Measurements from ENCODE around the gene ADAMTS19. TPM values are rescaled to one million over a fixed set of nuclear protein-coding genes. Genes with fewer than 3 reads are reported as not detected.

ADAMTS19 gene
- total RNA-seq, 1 donor from 2014 or later, result 0.95 TPM

DNA sequence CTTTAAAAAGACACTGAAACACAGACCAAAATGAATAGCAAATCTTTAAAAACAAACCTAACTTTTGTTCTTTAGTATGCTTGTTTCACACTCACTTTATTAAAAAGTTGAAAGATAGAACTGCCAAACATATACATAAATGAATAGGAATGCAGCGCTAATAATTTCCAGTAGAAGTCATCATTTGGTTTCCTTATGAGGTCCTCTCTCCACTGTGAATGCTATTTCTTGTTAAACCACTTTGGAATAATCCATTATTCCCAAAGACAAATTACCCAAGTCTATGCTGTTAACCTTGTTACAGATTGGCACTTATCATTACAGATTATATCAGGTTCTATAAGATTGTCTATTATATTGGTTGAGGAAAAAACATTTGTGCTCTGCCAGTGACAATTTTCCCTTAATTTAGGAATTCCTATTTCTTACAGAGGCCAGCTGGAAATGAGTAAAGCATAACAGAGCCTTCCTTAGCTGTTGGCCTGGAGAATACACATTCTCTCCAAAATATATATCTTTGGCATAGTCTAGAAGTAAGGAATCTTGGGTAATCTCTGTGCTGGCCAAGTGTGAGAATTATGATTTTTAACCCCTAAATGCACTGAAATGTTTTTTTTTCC is 258.5 kb downstream of the ADAMTS19 start:
- intact Hi-C loops (cut with DNase I), result no loop called here
- DNase-seq (ENCODE audit: missing footprints) (no peak), ATAC-seq (no peak)

DNA sequence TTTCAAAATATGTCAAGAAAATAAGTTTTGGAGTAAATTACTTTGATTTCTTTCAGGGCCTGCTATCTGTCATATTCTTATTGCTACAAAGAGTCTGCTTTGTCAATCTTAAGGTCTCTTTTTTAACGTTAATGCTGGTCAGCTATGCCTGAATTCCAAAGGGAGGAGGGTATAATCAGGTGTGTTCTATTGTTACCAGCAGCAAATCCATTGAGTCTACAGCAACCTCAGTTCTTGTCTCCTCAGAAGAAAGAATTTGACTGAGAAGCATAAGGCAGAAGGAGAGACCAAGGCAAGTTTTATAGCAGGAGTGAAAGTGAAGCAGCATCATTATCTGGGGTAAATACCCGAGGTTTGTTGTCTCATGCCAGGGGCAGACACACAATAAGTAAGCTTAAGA is 264.1 kb downstream of the ADAMTS19 start:
- intact Hi-C loops (cut with DNase I), result no loop called here
- no peak for ATAC-seq
- no peak for DNase-seq (ENCODE audit: missing footprints)

DNA sequence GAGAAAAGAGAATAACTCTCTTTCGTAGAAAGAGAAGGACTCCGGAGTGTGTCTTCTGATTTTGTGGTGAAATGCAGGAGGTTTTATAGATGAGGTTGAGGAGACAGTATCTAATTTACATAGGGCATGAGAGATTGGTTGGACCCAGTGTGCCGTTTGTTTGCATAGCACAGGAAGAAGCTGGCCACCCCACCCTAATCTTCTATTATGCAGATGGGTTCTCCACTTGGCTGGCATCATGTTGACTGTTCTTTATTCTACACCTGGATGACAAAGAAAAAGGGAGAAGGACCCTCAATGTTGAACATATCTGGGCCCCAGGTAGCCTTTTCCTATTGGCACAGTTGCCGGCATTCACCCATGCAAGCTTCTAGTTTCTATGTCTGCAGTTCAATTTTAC is 264.5 kb downstream of the ADAMTS19 start:
- ATAC-seq (no peak), DNase-seq (ENCODE audit: missing footprints) (no peak)
- intact Hi-C loops (cut with DNase I), result no loop called here

DNA sequence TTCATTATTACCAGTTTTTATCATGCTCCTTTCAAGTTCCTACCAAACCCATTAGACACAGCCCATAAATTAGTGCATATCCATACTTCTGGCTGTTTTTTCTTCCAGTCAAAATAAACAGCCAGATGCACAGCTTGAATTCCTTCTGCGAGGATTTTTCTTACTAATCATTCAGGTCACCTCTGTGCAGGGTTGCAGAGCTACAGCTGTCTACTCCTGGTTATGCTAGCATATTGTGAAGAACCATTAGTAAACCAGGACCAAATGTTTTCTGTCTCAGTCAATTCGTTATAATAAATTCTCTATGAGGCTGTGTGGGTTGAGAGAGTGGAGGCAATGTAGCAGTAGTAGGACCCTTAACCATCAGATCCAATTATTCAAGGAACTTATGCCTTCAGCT is 279.7 kb downstream of the ADAMTS19 start:
- ATAC-seq (no peak), DNase-seq (ENCODE audit: missing footprints) (no peak)
- intact Hi-C loops (cut with DNase I), result no loop called here

DNA sequence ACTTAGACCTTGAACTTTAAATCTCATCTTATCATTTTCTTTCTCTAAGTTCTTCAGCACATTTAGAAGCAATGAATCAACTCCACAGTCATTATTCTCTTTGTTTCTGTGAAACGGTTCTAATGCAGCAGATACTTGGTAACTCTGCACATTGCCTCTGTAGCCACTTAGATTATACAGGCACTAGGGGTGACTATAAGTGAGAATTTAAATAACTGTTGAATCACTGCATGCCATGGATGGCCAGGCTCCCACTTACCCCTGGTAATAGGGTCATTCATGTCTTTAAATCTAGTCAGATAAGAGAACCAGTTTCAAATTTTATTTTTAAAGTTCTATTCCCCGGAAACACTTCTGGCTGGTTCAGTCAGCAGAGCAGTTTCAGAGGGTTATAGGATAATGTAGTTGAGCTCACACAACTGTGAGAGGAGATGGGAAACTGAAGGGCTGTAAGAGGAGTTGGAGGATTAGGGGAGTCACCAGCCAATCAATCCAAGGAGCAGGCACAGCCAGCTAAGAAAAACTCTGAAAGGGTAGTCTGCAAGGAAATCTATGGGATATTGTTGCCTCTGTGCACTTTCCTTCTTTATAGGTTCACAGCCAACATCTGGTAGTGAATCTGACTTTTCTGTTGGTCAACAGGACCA is 283.6 kb downstream of the ADAMTS19 start:
- intact Hi-C loops (cut with DNase I), result no loop called here
- no peak for ATAC-seq
- no peak for DNase-seq (ENCODE audit: missing footprints)

DNA sequence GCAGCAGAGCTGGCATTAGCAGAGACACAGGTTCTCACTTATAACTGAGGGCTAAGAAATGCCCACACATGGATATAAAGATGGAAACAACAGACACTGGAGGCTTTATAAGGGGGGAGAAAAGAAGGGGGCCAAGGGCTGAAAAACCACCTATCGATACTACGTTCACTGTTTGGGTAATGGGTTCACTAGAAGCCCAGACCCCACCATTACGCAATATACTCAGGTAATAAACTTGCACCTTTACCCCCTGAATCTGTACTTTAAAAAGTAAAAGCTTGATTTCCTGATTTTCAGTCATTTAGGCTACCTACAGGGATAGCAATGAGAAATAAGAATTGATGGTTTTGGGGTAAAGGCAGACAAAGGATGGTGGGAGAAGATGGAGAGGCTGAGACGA is 285.9 kb downstream of the ADAMTS19 start:
- ATAC-seq (no peak), DNase-seq (ENCODE audit: missing footprints) (no peak)
- intact Hi-C loops (cut with DNase I), result no loop called here

DNA sequence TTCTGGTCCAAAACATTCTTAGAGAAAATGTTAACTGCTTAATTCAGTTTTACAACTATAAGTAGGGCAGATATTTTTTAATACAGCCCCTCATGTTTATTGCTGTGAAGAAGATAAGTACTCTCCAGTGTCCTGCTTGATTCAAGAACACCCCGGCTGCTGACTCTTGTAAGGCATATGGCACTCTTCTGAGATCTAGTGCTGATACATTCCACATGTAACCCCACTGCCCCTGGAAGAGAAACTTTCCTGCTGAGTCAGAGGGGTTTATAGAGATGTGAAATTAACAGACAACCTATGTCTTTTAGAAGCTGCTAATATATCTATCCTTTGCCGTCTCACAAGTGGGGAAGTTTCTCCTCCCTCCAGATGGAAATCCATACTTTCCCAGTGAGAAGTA is 286.8 kb downstream of the ADAMTS19 start:
- ATAC-seq, result no peak
- intact Hi-C loops (cut with DNase I), result no loop called here
- no peak for DNase-seq (ENCODE audit: missing footprints)

DNA sequence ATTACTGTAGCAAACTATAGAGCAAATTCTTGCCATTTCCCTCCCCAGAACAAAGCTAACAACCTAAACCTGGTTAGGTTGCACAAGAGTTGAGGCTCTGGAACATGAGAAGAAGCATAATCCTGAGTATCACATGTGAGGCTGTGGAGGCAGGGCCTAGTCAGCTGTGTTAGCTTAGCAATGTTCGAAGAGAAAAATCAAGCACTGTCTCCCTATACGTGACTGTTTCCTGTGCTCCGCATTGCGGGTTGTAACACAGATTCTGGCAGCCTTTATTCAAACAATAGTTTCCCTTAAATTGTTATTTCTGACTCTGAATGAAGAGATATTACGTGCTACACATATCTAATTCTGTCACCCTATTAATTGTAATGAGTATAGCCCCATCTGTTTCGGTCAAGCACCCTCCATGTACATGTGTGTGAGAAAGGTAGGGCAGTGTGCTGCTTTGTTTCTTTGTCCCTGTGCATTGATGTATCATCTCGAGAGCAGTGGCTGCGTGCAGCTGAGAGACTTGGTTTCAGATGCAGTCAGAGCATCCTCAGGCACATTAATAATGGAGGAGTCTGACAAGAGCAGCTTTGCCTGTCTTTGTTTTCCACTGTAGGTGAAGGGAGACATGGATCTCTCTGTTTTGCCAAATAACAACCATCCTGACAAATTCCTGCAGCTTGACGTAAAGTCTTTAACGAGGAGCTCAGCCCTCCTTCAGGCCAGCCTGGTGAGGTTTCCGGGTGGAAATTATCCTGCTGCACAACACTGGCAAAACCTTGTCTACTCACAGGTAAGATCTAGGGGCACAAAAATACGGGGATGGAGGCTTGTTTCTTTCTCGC is 287.7 kb downstream of the ADAMTS19 start, which contains the start of gene MINAR2:
MINAR2 (plus strand) TSS at position 523 of the 836 bp plus-strand sequence; CDS start at position 620, 97 bp downstream.
- ATAC-seq (no peak), DNase-seq (ENCODE audit: missing footprints) (no peak)
- intact Hi-C loops (cut with DNase I), result no loop called here

DNA sequence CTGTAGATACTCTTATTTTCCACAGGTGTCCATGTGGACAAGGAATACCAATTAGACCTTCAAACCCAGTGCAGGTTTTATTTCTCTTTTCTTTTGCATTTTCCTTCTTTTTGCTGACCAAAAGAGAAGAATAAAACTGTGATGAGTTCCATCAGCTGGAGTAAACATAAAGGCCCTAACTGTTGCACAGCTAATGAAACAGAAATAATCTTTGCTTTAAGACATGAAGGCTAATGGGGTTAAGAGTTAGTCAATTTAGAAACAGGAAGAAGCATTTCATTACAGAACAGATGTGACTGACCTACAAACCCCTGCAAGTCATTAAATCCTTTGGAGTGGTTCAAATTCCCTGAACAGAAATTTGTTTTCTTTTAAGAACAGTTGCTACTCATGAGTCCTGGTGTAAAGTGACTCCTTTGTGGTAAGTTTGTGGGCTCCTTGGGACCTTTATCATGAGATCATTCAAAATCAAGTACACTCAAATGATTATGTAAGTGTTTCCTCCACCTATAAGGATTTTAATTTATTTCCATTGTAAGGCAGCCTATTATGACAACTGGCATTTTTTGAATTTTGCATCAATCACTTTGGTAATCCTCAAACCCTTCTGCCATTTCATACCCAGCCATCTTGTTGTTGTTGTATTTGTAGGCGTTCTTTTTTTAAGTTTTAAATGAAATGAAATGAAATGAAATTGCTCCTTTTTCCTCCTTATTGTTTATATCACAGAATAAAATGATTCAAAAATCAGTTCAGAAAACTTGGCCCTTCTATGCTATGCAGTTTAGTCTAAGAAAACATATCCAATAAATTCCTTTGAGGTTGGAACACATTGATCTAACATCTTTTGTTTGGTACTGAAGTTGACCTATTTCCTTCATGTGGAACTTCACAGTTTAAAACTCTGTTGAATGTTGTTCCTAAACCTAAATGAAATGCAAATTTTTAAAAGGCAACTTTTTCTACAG is 289.1 kb downstream of the ADAMTS19 start:
- intact Hi-C loops (cut with DNase I), result no loop called here
- DNase-seq (ENCODE audit: missing footprints) (no peak), ATAC-seq (no peak)

DNA sequence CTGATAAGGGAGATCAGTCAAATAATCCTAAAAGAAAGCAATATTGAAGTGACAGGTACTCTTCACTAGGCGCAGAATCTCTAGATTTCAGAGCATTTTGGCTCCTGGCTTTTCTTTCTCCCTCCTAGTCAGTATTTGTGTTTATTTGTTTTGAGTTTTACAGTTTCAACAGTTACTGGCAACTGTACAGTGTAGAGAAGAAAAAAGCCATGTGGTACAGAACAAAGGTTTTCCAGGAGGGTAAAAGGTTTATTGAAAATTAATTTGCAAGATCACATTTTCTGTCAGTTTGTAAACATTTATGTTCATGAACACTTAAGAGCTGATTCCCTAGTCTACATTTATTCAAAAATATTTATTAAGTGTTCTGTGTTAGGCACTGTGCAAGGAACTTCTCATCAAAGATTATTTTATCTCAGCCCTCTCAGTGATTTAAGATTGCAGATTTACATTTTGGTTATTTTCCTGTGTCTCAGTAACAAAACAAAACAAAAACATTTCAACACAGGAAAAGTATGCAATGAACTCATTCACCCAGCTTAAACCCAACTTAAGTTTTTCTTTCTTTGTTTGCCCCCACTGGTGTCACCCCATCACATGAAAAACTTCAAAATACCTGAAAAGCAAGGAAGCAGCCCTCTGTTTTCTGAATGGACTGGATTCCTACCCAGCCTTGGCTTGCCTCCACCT is 300.7 kb downstream of the ADAMTS19 start:
- ATAC-seq (no peak), DNase-seq (ENCODE audit: missing footprints) (no peak)
- intact Hi-C loops (cut with DNase I), result loop anchor here (10.0 kb wide), 1 partner anchor 1096 kb away; no protein-coding TSS in a partner anchor

DNA sequence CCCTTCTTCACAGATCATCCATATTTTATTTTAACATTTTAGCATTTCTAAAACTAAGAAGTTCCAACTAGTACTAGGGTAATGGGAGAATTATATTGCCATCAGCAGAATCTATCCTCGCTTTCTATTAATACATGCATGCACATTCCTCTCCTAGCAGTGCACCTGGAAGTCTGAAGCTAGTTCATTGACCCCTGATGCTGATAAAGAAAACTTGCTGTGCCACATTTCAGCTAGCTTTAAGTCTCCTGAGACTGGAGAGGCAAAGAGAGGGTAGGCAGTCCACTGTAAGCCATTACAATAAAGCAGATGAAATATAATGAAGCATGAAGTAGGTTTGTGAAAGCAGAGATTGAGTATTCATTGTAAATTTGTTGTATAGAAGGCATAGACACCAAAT is 303.6 kb downstream of the ADAMTS19 start:
- intact Hi-C loops (cut with DNase I), result loop anchor here (10.0 kb wide), 1 partner anchor 1099 kb away; no protein-coding TSS in a partner anchor
- ATAC-seq (no peak), DNase-seq (ENCODE audit: missing footprints) (no peak)

DNA sequence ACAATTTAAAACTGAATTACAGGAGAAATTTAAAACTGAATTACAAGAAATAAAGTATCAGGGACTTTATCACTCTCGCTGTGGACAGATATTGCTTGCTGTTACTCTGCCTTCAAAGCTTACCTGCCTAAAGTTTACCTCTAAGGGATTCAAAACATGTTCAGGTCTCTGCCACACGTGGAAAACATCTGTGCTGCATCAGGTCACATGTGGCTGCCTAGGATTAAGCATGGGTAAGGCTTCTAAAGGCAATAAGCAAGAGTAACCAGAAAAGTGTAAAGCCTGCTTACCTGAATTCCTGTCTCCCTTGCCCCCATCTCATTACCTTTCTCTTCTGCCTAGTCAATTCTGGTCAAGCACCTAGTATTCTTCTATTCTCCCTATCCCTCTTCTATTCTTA is 306.7 kb downstream of the ADAMTS19 start:
- ATAC-seq, result no peak
- DNase-seq (ENCODE audit: missing footprints), result no peak
- intact Hi-C loops (cut with DNase I), result loop anchor here (10.0 kb wide), 1 partner anchor 1102 kb away; no protein-coding TSS in a partner anchor

DNA sequence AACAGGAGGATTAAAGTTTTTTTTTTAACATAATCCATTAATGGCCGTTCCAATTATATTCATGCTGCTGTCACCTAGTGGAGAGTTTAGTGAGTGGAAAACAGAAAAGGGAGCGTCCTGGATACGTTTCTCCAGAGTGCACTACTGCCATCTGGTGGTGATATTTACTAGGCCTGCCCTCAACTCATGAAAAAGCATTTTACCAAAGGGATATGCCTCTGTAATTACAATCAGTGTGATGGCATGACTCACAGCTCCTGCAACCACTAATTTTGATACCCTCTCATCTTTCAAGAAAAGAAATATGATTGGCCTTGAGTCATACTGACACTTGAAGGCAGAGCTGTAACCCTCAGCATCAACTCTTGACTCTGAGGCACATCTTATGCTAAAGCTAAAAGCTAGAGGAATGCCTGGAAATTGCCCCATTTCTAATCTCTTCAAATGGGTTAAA is 307.9 kb downstream of the ADAMTS19 start:
- ATAC-seq (peak; percentile 91), DNase-seq (ENCODE audit: missing footprints) (no peak)
- intact Hi-C loops (cut with DNase I), result loop anchor here (2.0 to 10.0 kb wide), 2 partner anchors 595 to 1103 kb away; no protein-coding TSS in a partner anchor

DNA sequence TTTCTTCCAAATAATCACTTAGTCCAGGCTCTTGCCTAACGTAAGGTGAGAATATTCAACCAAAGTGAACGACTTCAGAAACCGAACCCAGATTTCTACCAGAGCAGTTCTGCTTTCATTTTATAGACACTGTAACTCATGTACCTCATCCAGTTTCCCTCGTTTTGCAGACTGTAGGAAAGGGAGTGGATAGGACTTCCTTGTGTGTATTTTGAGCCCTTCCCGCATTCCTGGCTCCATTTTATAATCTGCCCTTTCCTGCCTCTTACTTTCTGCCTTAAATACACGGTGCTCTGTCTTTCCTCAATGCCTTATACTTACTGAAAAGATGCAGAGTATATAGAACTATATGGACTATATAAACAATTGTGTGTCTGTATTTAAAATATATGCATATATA is 308.6 kb downstream of the ADAMTS19 start:
- DNase-seq (ENCODE audit: missing footprints) (no peak), ATAC-seq (no peak)
- intact Hi-C loops (cut with DNase I), result loop anchor here (2.0 to 10.0 kb wide), 2 partner anchors 596 to 1104 kb away; no protein-coding TSS in a partner anchor

DNA sequence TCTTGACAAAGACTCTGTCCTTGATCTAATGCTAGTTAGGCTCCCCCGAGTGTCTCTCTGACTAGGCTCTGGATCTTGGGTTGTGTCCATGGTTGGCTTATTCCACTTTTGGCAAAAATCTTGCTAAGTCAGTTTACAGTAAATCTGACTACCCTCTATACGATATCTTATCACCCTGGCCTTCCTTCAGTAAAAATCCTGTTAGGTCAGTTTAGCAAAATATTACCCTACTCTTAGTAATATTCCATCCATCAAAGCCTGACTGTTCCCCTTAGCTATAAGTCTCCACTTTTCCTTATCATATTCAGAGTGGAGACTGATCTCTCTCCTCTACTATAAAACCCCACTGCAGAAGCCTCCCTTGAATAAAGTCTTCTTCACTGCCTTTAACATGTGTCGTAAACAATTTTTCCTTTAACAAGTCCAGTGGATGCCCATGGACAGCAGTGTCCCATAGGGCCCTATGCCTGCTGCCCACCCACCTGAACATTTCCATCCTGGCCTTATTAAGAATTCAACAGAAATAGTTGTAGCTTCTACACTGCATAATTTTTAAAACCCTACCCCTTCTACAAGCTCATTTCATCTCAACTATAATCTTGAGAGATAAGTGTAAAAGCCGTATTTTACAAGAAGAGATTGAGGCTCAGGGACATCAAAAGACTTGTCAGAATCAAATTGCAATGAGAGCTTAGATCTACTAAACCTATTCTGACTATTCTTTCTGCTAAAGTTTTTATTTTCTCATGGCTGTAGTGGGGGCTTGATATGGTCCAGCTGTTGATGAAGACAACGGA is 310.1 kb downstream of the ADAMTS19 start:
- ATAC-seq, result no peak
- intact Hi-C loops (cut with DNase I), result loop anchor here (2.0 to 5.0 kb wide), 2 partner anchors 83 to 1342 kb away; no protein-coding TSS in a partner anchor
- no peak for DNase-seq (ENCODE audit: missing footprints)

DNA sequence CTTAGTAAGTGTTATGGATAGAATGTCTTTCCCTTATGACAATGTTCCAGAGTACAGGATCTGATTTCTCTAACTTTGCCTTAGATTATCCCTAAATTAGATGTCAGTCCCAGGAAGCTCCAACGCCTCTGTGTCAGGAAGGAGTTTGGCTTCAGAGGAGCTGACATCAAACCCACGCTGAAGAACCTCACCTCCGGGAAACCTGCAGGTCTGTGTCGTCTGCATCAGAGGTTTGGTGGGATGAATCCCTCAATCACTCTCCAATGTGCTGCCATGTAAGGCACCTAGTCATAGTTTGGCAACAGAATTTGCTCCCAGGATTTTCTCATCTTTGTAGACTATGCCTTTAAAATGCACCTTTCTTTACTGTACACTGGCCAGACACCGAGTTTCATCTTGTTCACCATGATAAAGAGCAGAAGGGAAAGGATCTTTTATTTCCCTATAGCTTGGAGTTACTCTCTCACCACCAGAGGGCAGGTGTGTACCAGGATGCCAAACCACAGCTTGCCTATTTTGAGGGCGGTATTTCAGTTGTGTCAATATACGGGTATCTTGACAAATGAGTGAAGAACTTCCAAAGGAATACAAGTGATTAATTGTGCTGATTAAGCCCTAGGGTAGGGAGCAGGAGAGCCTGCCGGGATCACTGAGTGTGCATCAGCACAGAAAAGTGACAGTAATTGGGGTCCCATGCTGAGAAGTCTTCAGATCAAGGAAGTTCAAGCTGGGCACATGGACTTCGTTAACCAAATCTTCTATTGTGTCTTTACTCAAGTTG is 311.1 kb downstream of the ADAMTS19 start:
- no peak for DNase-seq (ENCODE audit: missing footprints)
- intact Hi-C loops (cut with DNase I), result loop anchor here (2.0 to 5.0 kb wide), 2 partner anchors 82 to 1341 kb away; no protein-coding TSS in a partner anchor
- peak; percentile 57 for ATAC-seq

Measured in Right ventricle myocardium inferior (tissue), 1 donor.